ENCODE data around the gene ATXN1.

Gene ATXN1

DNA sequence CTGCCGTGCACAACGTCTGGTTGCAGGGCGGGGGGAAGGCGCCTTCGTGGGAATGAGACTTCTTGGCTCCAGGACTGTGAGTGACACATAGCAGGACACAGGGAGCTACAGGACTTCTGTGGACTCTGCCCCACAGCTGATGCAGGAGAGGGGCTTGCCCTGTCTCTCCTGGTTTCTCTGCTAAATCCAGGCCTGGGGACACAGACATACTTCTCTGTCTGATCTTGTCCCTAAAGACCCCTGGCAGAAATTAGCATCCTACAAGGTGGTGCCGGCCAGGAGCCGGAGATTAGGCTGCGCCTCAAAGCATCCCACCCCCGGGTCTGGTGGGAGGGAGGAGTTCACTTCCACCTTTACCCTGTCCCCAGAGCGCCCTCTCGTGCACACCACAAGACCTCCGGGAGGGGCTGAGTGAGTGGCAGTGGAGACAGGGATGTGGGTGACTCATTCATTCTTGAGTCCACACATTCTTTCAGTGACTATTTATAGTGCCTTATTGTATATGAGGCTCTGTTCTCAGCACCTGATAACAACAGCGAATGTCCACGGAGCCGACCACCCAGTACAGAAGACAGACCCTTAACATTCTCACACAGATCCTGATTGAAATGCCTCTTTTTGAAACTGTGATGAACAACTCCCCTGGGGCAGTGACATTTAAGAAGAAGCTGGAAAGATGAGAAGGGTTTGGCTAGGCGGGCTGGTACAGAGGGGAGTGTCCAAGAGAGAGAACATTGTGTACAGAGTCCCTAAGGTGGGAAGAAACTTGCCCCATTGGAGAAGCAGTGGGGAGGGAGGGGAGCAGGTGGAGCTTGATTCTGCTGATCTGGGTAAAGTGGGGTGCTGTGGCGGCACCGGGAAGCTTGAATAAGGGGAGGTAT lies 483.9 kb downstream of the ATXN1 start:
- Histone ChIP-seq H3K4me1 (ENCODE audit: control insufficient read depth, insufficient read depth, low read length) (peaks cover 16% of the 10 kb centered on the region), H3K36me3 (ENCODE audit: control insufficient read depth in 2 of 2, insufficient read depth in 1 of 2, low read length in 2 of 2) (peaks cover 0 to 18% of the 10 kb centered on the region in 2 experiments; a peak in 1 of 3 replicates), H3K27ac (ENCODE audit: extremely low read depth, low read depth, low read length) (no peak overlapping the region; the same call in 1 of the 2 replicates), H3K4me3 (ENCODE audit: low read depth, low read length) (no peak overlapping the region), H3K9me3 (ENCODE audit: control insufficient read depth, insufficient read depth, low read depth, low read length) (no peaks in the 10 kb centered on the region)
- ChIA-PET POLR2A (interaction anchor here (0.6 to 1.2 kb wide), 3 partner anchors 45 to 566 kb away, joined by 3 to 4 read pairs (median 4); partner anchors contain the start of gene MYLIP), CTCF (interaction anchor here (0.7 to 5.1 kb wide), 28 partner anchors 8 to 915 kb away, joined by 3 to 39 read pairs (median 4); partner anchors contain the start of gene GMPR)
- peak; percentile 79 for TF ChIP-seq ZNF366 (tag by site-specific recombination; conservative IDR thresholded peaks at IDR 0.05)
- TF ChIP-seq ZSCAN16 (tag by site-specific recombination; IDR thresholded peaks at IDR 0.05): peak; percentile 92
- TF ChIP-seq SP7 (tag by site-specific recombination; IDR thresholded peaks at IDR 0.05): peak; percentile 63
- peak; percentile 42; the same call in 1 of the 2 replicates for TF ChIP-seq ZNF394 (tag by site-specific recombination; IDR thresholded peaks at IDR 0.05; ENCODE audit: borderline replicate concordance)
- no peak for TF ChIP-seq ZNF530 (tag by site-specific recombination; IDR thresholded peaks at IDR 0.05; ENCODE audit: low read depth)
- TF ChIP-seq, protein P1, sequence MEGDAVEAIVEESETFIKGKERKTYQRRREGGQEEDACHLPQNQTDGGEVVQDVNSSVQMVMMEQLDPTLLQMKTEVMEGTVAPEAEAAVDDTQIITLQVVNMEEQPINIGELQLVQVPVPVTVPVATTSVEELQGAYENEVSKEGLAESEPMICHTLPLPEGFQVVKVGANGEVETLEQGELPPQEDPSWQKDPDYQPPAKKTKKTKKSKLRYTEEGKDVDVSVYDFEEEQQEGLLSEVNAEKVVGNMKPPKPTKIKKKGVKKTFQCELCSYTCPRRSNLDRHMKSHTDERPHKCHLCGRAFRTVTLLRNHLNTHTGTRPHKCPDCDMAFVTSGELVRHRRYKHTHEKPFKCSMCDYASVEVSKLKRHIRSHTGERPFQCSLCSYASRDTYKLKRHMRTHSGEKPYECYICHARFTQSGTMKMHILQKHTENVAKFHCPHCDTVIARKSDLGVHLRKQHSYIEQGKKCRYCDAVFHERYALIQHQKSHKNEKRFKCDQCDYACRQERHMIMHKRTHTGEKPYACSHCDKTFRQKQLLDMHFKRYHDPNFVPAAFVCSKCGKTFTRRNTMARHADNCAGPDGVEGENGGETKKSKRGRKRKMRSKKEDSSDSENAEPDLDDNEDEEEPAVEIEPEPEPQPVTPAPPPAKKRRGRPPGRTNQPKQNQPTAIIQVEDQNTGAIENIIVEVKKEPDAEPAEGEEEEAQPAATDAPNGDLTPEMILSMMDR (tag by site-specific recombination; IDR thresholded peaks at IDR 0.05): peak; percentile 74
- peak; percentile 56 for TF ChIP-seq KLF1 (tag by site-specific recombination; IDR thresholded peaks at IDR 0.05)
- TF ChIP-seq, protein P2, sequence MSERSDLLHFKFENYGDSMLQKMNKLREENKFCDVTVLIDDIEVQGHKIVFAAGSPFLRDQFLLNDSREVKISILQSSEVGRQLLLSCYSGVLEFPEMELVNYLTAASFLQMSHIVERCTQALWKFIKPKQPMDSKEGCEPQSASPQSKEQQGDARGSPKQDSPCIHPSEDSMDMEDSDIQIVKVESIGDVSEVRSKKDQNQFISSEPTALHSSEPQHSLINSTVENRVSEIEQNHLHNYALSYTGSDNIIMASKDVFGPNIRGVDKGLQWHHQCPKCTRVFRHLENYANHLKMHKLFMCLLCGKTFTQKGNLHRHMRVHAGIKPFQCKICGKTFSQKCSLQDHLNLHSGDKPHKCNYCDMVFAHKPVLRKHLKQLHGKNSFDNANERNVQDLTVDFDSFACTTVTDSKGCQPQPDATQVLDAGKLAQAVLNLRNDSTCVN (tag by site-specific recombination; optimal IDR thresholded peaks at IDR 0.05): no peak
- 0 out of 2 replicates have a peak, but pooled peaks have one; percentile 38 for TF ChIP-seq ZBTB17 (tag by site-specific recombination; IDR thresholded peaks at IDR 0.05)
- TF ChIP-seq ZNF24 (tag by site-specific recombination; IDR thresholded peaks at IDR 0.05): 0 out of 2 replicates have a peak, but pooled peaks have one; percentile 32
- no peak for TF ChIP-seq OVOL3 (tag by site-specific recombination; IDR thresholded peaks at IDR 0.05)
- no peak for TF ChIP-seq HOXA7 (CRISPR knock-in tag; IDR thresholded peaks at IDR 0.05; ENCODE audit: borderline replicate concordance)
- TF ChIP-seq ZEB2 (tag by site-specific recombination; IDR thresholded peaks at IDR 0.05): peak; percentile 78; the same call in 1 of the 2 replicates
- peak; percentile 14; the same call in 1 of the 2 replicates for TF ChIP-seq ZNF600 (tag by site-specific recombination; IDR thresholded peaks at IDR 0.05)
- TF ChIP-seq, protein P3, sequence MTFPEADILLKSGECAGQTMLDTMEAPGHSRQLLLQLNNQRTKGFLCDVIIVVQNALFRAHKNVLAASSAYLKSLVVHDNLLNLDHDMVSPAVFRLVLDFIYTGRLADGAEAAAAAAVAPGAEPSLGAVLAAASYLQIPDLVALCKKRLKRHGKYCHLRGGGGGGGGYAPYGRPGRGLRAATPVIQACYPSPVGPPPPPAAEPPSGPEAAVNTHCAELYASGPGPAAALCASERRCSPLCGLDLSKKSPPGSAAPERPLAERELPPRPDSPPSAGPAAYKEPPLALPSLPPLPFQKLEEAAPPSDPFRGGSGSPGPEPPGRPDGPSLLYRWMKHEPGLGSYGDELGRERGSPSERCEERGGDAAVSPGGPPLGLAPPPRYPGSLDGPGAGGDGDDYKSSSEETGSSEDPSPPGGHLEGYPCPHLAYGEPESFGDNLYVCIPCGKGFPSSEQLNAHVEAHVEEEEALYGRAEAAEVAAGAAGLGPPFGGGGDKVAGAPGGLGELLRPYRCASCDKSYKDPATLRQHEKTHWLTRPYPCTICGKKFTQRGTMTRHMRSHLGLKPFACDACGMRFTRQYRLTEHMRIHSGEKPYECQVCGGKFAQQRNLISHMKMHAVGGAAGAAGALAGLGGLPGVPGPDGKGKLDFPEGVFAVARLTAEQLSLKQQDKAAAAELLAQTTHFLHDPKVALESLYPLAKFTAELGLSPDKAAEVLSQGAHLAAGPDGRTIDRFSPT (tag by site-specific recombination; IDR thresholded peaks at IDR 0.05): peak; percentile 62; the same call in 1 of the 2 replicates
- peak; percentile 49; the same call in 1 of the 2 replicates for TF ChIP-seq SP3 (tag by site-specific recombination; IDR thresholded peaks at IDR 0.05)
- 0 out of 2 replicates have a peak, but pooled peaks have one; percentile 29 for TF ChIP-seq ZBTB21 (tag by site-specific recombination; IDR thresholded peaks at IDR 0.05)
- peak; percentile 65 for TF ChIP-seq IKZF3 (tag by site-specific recombination; IDR thresholded peaks at IDR 0.05)
- TF ChIP-seq KLF8 (tag by site-specific recombination; IDR thresholded peaks at IDR 0.05): 0 out of 2 replicates have a peak, but pooled peaks have one; percentile 13
- TF ChIP-seq ZNF830 (tag by site-specific recombination; IDR thresholded peaks at IDR 0.05; ENCODE audit: low read depth): no peak
- TF ChIP-seq ZNF660 (tag by site-specific recombination; IDR thresholded peaks at IDR 0.05): peak; percentile 96
- TF ChIP-seq EGR2 (tag by site-specific recombination; IDR thresholded peaks at IDR 0.05; ENCODE audit: low read depth): 0 out of 2 replicates have a peak, but pooled peaks have one; percentile 24
- TF ChIP-seq, protein P4, sequence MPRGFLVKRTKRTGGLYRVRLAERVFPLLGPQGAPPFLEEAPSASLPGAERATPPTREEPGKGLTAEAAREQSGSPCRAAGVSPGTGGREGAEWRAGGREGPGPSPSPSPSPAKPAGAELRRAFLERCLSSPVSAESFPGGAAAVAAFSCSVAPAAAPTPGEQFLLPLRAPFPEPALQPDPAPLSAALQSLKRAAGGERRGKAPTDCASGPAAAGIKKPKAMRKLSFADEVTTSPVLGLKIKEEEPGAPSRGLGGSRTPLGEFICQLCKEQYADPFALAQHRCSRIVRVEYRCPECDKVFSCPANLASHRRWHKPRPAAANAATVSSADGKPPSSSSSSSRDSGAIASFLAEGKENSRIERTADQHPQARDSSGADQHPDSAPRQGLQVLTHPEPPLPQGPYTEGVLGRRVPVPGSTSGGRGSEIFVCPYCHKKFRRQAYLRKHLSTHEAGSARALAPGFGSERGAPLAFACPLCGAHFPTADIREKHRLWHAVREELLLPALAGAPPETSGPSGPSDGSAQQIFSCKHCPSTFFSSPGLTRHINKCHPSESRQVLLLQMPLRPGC (tag by site-specific recombination; IDR thresholded peaks at IDR 0.05): peak; percentile 91
- TF ChIP-seq ZNF501 (tag by site-specific recombination; IDR thresholded peaks at IDR 0.05): peak; percentile 56; the same call in 1 of the 2 replicates
- TF ChIP-seq, protein P5, sequence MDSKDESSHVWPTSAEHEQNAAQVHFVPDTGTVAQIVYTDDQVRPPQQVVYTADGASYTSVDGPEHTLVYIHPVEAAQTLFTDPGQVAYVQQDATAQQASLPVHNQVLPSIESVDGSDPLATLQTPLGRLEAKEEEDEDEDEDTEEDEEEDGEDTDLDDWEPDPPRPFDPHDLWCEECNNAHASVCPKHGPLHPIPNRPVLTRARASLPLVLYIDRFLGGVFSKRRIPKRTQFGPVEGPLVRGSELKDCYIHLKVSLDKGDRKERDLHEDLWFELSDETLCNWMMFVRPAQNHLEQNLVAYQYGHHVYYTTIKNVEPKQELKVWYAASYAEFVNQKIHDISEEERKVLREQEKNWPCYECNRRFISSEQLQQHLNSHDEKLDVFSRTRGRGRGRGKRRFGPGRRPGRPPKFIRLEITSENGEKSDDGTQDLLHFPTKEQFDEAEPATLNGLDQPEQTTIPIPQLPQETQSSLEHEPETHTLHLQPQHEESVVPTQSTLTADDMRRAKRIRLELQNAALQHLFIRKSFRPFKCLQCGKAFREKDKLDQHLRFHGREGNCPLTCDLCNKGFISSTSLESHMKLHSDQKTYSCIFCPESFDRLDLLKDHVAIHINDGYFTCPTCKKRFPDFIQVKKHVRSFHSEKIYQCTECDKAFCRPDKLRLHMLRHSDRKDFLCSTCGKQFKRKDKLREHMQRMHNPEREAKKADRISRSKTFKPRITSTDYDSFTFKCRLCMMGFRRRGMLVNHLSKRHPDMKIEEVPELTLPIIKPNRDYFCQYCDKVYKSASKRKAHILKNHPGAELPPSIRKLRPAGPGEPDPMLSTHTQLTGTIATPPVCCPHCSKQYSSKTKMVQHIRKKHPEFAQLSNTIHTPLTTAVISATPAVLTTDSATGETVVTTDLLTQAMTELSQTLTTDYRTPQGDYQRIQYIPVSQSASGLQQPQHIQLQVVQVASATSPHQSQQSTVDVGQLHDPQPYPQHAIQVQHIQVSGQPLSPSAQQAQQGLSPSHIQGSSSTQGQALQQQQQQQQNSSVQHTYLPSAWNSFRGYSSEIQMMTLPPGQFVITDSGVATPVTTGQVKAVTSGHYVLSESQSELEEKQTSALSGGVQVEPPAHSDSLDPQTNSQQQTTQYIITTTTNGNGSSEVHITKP (tag by site-specific recombination; IDR thresholded peaks at IDR 0.05): 0 out of 2 replicates have a peak, but pooled peaks have one; percentile 13
- no peak for TF ChIP-seq ZNF544 (tag by site-specific recombination; IDR thresholded peaks at IDR 0.05)
